Esophagus muscularis mucosa (tissue), 4 donors: ENCODE data around the gene CD47. TPM values are rescaled to one million over a fixed set of nuclear protein-coding genes. Genes with fewer than 3 reads are reported as not detected.

Source experiments
- DNase-seq: peaks from one replicate; pipeline ENCODE4 v3.0.0-alpha.2; 2017; ENCODE audit errors: extremely low spot score
- H3K27ac ChIP-seq, 4 donors: fragments of 200-600 bp; sonication (generic); replicated peaks in 1 of 4; 1 replicate in 3 of 4; 2 replicates in 1 of 4; pipeline ENCODE4 v1.5.1; 2016 to 2019; ENCODE audit warnings: mild to moderate bottlenecking in 1 of 4
- H3K27me3 ChIP-seq, 4 donors: fragments of 200-600 bp; sonication (generic); one replicate each; pipeline versions ENCODE4 v1.5.1 to v1.6.0; 2016 to 2019
- H3K36me3 ChIP-seq, 4 donors: fragments of 200-600 bp; sonication (generic); one replicate each; pipeline ENCODE4 v1.5.1; 2016 to 2019
- H3K4me1 ChIP-seq, 4 donors: fragments of 200-600 bp; sonication (generic); one replicate each; pipeline ENCODE4 v1.5.1; 2016 to 2019
- H3K4me3 ChIP-seq, 4 donors: fragments of 200-600 bp; sonication (generic); 1 replicate in 2 of 4; 2 replicates in 2 of 4; pipeline ENCODE4 v1.5.1; 2016 to 2019; ENCODE audit warnings: mild to moderate bottlenecking in 4 of 4, moderate library complexity in 1 of 4
- H3K9me3 ChIP-seq, 4 donors: fragments of 200-600 bp; sonication (generic); 1 replicate in 3 of 4; 2 replicates in 1 of 4; pipeline ENCODE4 v1.5.1; 2016 to 2019
- EP300 ChIP-seq: sonication (generic); formaldehyde crosslinking; IDR thresholded peaks from one replicate; pipeline ENCODE4 v1.6.1; 2017; ENCODE audit warnings: antibody characterized with exemption
- POLR2A ChIP-seq: fragments of 450-650 bp; IDR thresholded peaks from one replicate; pipeline ENCODE4 v1.6.1; 2017; ENCODE audit warnings: antibody characterized with exemption, moderate library complexity, mild to moderate bottlenecking, low read depth
- POLR2AphosphoS5 ChIP-seq, 2 donors: sonication (generic); formaldehyde crosslinking; IDR thresholded peaks; one replicate each; pipeline ENCODE4 v1.6.1; 2017; ENCODE audit warnings: antibody characterized with exemption in 2 of 2
- WGBS: methylation state at CpG from one replicate; pipeline ENCODE4 v1.1.5; 2018; 5-methylcytosine and 5-hydroxymethylcytosine counted together
- intact Hi-C: fragments of 100-400 bp; cut with DNase I; formaldehyde crosslinking; loops from one replicate; pipeline ENCODE4 v1.15.1; 2023
- total RNA-seq, 4 donors: library from RNA; depleted of rRNA; stranded (reverse); fragments of >200 nt; gene quantifications; one replicate each; pipeline versions ENCODE4 v1.1.0 to v1.2.1, GENCODE V29; 2016
- TF ChIP-seq, protein P1 (sequence below), 3 experiments: fragments of 200-600 bp in 2 of 3; fragments of 450-650 bp in 1 of 3; sonication (generic) in 2 of 3; IDR thresholded peaks; one replicate each; pipeline ENCODE4 v1.5.1; 2017 to 2019; ENCODE audit warnings: antibody characterized with exemption in 3 of 3, mild to moderate bottlenecking in 2 of 3, moderate library complexity in 1 of 3

The CD47 gene
- total RNA-seq, 4 donors from 2014 or later: 31.6 to 57.7 (median 49.7) TPM

DNA sequence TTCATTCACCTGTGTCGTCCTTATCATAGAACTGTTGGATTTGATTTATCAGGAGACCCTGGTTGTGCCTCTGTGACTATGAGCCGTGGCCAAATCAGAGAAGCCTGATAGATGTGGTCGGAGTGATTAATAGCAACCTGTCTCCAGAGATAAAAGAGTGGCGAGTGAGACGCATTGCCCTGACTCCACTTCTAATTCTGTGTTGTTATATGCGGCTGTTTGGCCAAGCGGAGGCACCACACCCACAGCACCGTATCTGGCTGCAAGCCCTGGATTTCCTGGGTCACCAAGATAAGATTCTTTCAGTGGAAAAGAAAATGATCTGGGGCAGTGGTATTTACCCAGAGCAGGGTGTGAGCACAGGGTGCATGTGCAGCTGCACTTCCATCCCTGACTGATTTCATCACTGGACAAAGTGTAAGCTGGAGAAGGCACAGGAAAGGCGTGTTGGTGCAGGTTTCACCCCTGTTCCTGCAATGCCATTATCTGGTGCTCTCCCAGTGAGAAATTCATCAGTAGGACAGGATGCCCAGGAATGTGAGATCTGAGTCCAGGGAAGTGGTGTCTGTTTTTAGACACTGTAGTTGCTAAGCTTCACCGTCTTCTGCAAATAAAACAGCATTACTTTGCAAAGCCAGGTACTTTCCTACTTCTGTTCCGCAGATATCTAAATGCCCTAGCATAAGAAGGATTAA, 84.6 kb downstream of the CD47 start:
- no peak for DNase-seq
- TF ChIP-seq POLR2A: no peak
- no peak for TF ChIP-seq POLR2AphosphoS5 (IDR thresholded peaks at IDR 0.05)
- no peaks in the 10 kb centered on the region for H3K27me3 ChIP-seq
- H3K36me3 ChIP-seq: no peaks in the 10 kb centered on the region
- peak overlapping the region in 3 of 4 donors; percentile 39 to 51 (median 41) for H3K27ac ChIP-seq
- intact Hi-C loops: no loop called here
- WGBS: 19% methylated on average over 11 of the region's 11 CpGs
- no peak overlapping the region for H3K4me3 ChIP-seq
- no peaks in the 10 kb centered on the region for H3K9me3 ChIP-seq
- peaks cover 17 to 24% (median 22%) of the 10 kb centered on the region in 4 donors for H3K4me1 ChIP-seq

DNA sequence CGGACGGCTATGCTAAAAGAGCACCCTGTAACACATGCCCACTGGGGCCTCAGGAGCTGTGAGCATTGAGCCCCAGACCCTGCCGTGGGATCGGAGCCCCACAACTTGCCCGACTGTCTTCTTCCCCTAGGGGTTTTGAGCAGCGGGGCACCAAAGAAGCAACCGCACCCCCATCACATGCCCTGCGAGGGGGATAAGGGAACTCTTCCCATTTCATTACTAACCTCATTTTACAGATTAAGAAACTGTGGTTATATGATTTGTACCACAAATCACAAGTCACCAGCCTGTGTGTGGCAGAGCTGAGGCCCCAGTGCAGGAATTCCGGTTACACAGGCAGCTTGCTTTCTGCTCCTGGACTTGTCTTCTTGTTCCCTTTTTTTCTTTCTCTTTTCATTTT, 86.2 kb downstream of the CD47 start:
- H3K27ac ChIP-seq: no peak overlapping the region
- no peak for DNase-seq
- H3K27me3 ChIP-seq: no peaks in the 10 kb centered on the region
- intact Hi-C loops: no loop called here
- H3K36me3 ChIP-seq: no peaks in the 10 kb centered on the region
- no peaks in the 10 kb centered on the region for H3K9me3 ChIP-seq
- no peak for TF ChIP-seq POLR2A
- no peak for TF ChIP-seq POLR2AphosphoS5 (IDR thresholded peaks at IDR 0.05)
- TF ChIP-seq, protein P1, sequence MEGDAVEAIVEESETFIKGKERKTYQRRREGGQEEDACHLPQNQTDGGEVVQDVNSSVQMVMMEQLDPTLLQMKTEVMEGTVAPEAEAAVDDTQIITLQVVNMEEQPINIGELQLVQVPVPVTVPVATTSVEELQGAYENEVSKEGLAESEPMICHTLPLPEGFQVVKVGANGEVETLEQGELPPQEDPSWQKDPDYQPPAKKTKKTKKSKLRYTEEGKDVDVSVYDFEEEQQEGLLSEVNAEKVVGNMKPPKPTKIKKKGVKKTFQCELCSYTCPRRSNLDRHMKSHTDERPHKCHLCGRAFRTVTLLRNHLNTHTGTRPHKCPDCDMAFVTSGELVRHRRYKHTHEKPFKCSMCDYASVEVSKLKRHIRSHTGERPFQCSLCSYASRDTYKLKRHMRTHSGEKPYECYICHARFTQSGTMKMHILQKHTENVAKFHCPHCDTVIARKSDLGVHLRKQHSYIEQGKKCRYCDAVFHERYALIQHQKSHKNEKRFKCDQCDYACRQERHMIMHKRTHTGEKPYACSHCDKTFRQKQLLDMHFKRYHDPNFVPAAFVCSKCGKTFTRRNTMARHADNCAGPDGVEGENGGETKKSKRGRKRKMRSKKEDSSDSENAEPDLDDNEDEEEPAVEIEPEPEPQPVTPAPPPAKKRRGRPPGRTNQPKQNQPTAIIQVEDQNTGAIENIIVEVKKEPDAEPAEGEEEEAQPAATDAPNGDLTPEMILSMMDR (IDR thresholded peaks at IDR 0.05): no peak
- no peak for TF ChIP-seq EP300
- H3K4me3 ChIP-seq: no peak overlapping the region
- H3K4me1 ChIP-seq: peaks cover 17 to 24% (median 22%) of the 10 kb centered on the region in 4 donors
- 82% methylated on average over 9 of the region's 9 CpGs for WGBS

DNA sequence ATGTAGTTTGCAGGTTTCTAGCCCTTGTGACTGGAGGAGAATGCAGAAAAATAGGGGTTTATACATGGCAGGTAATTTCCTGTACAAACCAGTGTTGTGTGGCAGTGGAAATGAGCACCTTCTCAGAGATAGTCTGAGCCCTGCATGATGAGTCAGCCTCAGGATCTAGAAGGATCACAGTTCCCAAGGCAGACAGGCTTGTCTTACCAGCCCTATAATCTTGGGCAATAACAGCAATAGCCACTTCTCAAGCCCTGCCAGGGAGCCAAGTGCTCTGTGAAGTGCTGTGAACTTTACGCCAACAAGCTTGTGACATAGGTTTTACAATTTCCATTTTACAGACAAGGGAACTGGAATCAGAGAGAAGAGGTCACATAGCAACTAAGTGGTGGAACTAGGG, 89.4 kb downstream of the CD47 start:
- no peak for DNase-seq
- H3K27me3 ChIP-seq: no peaks in the 10 kb centered on the region
- intact Hi-C loops: no loop called here
- no peak for TF ChIP-seq EP300
- TF ChIP-seq, protein P1 (IDR thresholded peaks at IDR 0.05): no peak
- no peak for TF ChIP-seq POLR2AphosphoS5 (IDR thresholded peaks at IDR 0.05)
- TF ChIP-seq POLR2A: no peak
- H3K27ac ChIP-seq: no peak overlapping the region
- 87% methylated on average over 1 of the region's 1 CpG for WGBS
- H3K4me3 ChIP-seq: no peak overlapping the region
- peaks cover 10 to 13% (median 11%) of the 10 kb centered on the region in 4 donors for H3K4me1 ChIP-seq
- no peaks in the 10 kb centered on the region for H3K9me3 ChIP-seq
- H3K36me3 ChIP-seq: no peaks in the 10 kb centered on the region

DNA sequence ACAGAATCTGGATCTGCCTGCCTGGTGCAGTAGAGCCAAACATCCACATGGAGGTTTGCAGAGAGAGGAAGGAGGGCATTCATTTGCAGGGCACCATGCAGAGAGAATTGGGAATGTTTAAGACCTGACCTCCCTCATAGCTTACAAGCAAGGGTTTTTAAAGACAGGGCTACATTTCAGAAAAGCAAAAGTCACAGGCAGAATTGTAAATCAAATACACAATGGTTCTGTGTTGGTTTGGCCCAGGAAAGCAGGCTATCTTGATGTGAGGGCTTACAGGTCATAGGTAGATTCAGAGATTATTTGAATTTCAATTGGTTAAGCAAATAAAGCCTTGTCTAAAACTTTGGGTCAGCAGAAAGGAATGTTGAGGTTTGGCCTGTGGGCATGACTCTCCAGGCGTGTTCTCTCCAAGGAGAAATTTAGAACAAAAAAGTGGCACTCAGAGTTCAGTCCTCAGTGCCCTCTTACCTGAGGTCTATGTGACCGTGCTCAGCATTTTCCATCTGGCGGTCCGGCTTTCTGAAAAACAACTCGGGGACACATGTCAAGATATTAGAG, 91.5 kb downstream of the CD47 start:
- no peak overlapping the region for H3K4me3 ChIP-seq
- H3K27me3 ChIP-seq: no peaks in the 10 kb centered on the region
- no peaks in the 10 kb centered on the region for H3K4me1 ChIP-seq
- intact Hi-C loops: no loop called here
- H3K27ac ChIP-seq: no peak overlapping the region
- H3K9me3 ChIP-seq: no peaks in the 10 kb centered on the region
- TF ChIP-seq POLR2A (no peak), POLR2AphosphoS5 (IDR thresholded peaks at IDR 0.05) (no peak), EP300 (no peak)
- TF ChIP-seq, protein P1 (IDR thresholded peaks at IDR 0.05): no peak
- no peak for DNase-seq
- no peaks in the 10 kb centered on the region for H3K36me3 ChIP-seq
- WGBS: 97% methylated on average over 5 of the region's 5 CpGs

DNA sequence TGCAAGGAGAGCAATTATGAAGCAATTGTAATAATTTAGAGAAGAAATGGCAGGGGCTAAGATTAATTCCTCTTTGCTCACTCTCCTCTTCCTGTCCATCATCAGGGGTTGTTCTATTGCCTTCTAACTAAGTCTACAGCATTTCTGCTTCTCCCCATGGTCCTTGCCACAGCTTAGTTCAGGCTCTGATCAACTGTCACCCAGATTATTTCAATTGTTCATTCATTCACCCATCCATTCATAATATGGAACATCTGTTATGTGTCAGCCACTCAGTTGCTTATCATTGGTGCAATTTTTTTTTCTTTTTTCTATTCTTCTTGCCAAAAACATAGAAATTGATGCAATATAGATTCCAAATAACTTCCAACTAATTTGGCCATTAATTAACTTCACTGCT, 93.2 kb downstream of the CD47 start:
- Histone ChIP-seq H3K9me3 (no peaks in the 10 kb centered on the region), H3K4me1 (no peaks in the 10 kb centered on the region), H3K27ac (no peak overlapping the region), H3K27me3 (no peaks in the 10 kb centered on the region), H3K36me3 (no peaks in the 10 kb centered on the region), H3K4me3 (no peak overlapping the region)
- TF ChIP-seq POLR2A (no peak), EP300 (no peak), POLR2AphosphoS5 (IDR thresholded peaks at IDR 0.05) (no peak)
- TF ChIP-seq, protein P1 (IDR thresholded peaks at IDR 0.05): no peak
- no peak for DNase-seq
- intact Hi-C loops: no loop called here
